Activated gamma-delta T cell treated with anti-CD3 and anti-CD28 coated beads, Interleukin-2, amount 50 U/mL, for 16 hours (primary cell): Measurements from ENCODE around the gene TSC1.
"Not testable (repeated sequence)": the region's sequence is repeated elsewhere in the genome, so short reads cannot be mapped to it uniquely, and the experiment has no call there.

Experiments used
- DNase-seq: peaks from one replicate; pipeline ENCODE4 v3.0.0-alpha.2; 2020; ENCODE audit warnings: low read depth

Gene TSC1

DNA sequence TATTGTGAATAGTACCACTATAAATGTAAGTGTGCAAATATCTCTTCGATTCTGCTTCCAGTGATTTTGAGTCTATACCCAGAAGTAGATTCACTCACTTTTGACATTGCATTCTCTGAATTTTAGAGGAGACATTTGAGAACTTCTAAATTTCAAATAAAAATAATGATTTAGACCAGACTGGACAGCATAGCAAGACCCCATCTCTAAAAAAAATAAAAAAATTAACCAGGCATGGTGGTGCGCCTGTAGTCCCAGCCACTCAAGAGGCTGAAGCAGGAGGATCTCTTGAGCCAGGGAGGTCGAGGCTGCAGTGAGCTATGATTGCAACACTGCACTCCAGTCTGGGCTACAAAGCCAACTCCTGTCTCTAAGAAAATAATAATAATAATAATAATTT, 32.2 kb upstream of the TSC1 start:
- DNase-seq = no peak

DNA sequence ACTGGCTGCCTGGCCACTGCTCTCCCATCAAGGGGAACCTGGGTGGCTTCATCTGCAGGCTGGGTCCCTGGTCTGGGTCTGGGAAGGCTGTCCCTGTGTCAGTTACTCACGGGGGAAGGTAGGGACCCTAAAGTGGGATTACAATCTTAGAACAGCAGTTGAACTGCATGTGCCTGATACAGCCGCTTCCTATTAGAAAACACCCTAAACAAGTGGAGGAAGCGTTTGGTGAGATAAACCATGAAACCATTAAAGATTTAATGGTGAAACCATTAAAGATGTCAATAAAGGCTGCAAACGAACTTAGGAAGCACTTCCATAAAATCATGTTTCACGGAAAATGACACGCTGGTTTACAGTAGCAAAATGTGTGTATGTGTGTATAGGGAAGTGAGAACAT, 31.5 kb upstream of the TSC1 start:
- DNase-seq = no peak

DNA sequence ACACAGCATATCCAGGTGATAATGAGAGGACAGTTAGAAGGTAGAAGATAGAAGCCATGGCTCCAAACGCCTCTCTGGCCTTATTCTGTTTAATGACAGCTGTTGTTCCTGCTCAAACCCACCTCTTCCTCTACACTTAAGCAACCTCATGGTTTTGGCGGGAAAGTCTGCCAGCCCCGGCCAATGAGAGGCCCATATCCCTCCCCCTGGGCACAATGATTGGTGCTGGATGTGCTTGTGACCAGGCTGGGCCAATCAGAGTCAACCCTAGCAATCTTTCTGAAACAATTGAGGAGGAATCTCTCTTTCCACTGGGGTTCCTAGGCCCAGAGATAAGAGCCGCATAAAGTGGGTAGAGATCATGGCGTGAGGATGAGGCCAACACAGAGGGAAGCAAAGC, 29.3 kb upstream of the TSC1 start:
- DNase-seq = no peak

DNA sequence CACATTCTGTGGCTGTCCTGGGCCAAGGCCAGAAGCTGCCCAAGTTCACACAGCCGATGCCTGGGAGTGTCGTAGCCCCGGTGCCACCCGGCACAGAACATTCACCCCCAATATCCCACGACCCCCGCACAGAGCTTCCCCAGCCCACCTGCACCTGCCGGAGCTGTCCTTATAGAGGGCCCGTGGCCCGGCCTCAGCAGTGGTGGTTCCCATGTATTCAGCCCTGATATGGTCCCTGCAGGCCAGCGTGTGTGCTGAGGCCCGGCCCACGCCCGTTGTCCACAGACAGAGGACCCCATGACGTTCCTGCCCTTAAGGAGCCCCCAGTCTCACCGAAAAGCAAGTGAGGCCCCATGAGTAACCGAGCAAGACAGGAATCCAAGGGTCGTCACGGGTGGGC, 28.8 kb upstream of the TSC1 start:
- DNase-seq = no peak

DNA sequence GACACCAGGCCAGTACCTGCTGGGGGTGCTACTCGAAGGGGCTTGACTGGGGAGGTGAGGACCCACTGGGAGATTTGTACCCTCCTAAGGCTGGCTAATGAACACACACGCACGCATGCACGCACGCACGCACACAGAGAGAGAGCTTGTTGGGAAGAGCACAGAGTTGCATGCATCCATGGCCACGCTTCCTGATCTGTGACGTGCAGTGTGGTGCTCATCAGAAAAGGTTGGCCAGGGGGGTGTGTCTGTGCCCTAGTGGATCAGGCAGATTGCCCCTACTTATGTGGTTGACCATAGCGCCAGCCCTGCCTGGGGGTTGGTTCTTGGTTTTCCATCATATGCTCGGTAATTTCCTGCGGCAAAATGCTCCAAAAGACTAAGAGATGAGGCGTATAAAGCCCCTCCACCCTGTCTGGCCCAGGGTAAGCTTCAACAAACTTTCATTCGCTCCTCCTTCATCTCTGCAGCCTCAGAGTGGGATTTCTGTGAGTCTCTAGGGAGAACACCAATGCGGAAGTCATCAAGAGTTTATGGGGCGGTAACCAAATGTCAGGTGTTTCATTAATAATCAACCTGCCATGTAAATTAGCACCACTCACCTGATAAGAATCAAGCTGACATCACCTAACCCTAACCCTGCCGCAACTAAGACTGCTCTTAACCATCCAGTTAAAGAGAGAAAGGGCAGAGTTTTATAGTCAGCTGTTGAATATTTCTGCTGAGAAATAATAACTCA, 26.1 kb upstream of the TSC1 start:
- no peak for DNase-seq

DNA sequence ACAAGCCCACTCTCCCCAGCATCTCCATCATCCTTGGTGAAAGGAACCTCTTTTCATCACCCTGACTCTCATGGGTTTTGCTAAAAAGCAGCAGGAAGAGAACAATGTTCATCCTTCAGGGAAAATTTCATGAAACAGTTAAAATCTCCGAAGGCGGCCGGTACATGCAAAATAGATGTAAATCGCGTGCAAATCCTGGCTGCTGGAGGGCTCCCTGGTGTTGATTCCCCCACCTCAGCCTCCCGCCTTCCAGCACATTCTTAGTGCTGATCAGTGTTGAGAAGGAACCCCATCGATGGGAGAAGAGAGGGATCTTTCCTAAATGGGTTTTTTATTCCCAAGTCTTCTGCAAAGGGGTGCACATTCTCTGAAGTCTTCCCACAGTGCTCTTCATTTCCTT, 25.4 kb upstream of the TSC1 start:
- no peak for DNase-seq

DNA sequence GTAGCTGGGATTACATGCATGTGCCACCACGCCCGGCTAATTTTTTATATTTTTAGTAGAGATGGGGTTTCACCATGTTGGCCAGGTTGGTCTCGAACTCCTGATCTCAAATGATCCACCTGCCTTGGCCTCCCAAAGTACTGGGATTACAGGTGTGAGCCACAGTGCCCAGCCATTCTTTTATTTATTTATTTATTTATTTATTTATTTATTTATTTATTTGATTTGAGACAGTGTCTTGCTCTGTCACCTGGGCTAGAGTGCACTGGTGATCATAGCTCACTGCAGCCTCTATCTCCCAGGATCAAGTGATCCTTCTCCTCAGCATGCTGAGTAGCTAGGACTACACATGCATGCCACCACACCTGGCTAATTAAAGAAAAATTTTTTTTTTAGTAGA, 23.5 kb upstream of the TSC1 start:
- DNase-seq = not testable (repeated sequence)

DNA sequence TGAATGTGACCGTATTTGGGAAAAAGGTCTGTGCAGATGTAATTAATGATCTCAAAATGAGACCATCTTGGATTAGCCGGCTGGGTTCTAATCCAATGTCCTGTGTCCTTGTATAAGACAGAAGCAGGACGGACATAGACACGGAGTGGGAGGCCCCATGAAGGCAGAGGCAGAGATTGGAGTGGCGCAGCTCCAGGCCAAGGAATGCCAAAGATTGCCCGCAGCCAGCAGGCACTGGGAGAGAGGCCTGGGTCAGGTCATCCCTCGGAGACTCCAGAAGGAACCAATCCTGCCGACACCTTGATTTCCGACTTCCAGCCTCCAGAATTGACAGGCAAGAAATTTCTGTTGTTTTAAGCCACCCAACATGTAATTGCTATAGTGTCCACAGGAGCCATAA, 21.1 kb upstream of the TSC1 start:
- no peak for DNase-seq

DNA sequence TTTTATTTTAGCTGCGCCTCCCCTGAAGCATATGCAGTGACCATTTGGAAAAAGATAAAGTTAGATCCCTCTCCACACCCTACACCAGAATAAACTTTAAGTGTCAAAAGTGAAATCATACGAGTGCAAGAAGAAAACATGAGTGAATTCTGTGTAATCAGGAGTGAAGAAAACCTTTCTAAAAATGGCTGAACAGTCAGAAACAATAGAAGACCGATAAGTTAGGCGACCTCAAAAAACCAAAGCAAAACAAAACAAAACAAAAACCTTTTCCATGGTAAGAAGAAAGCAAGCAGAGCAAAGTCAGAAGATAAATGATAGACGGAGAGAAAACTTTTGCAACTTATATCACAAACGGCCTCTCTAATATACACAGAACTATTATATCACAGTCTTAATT, 16.6 kb upstream of the TSC1 start:
- no peak for DNase-seq

DNA sequence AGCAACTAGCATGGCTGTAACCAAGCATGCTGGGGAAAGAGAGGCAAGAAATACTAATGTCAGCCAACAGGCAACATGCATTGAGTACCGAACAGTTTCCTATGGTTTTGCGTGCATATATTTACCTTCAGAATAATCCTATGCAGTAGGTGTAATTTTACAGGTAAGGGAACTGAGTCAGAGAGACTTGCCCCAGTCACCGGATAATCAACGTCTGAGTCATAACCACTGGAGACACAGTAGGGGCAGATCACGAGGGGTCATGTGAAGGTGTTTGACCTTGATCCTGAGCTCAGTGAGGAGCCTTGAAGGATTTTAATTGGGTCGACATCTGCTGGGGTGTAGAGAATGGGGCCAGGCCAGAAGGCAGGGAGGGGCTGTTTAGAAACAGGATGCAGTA, 13.4 kb upstream of the TSC1 start:
- DNase-seq = no peak

DNA sequence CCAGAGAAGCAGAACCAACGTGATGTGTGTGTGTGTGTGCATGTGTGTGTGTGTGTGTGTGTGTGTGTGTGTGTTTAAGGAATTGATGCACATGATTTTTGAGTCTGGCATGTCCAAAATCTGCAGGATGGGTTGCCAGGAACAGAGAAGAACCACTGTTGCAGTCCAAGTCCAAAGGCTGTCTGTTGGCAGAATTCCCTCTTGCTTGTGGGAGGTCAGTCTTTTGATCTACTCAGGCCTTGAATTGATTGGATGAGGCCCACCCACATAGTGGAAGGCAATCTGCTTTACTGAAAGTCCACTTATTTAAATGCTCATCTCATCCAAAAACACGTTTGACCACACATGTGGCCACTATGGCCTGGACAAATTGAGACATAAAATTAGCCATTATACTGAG, 11.4 kb upstream of the TSC1 start:
- no peak for DNase-seq

DNA sequence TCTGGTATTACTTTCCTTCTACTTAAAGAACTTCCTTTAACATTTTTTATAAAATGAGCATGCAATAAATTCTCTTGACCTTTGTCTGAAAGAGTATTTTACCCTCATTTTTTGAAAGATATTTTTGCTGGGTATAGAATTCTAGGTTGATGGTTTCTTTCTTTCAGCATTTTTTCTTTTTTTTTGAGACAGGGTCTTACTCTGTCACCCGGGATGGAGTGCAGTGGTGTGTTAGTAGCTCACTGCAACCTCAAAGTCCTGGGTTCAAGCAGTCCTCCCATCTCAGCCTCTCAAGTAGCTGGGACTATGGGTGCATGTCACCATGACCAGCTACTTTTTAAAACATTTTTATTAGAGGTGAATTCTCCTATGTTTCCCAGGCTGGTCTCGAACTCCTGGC, 10.7 kb upstream of the TSC1 start:
- DNase-seq = no peak

DNA sequence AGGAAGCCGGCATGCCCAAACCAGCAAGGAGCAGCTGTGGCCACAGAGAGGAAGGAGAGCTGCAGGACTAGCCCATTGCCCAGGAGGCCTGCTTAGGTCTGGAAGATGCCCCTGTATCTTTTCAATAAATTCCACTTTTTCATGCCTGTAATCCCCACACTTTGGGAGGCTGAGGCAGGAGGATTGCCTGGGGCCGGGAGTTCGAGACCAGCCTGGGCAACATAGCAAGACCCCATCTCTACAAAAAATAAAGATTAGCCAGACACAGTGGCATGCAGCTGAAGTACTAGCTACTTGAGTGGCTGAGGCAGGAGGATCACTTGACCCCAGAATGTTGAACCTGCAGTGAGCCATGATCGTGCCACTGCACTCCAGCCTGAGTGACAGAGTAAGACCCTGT, 5.3 kb upstream of the TSC1 start:
- DNase-seq = no peak

DNA sequence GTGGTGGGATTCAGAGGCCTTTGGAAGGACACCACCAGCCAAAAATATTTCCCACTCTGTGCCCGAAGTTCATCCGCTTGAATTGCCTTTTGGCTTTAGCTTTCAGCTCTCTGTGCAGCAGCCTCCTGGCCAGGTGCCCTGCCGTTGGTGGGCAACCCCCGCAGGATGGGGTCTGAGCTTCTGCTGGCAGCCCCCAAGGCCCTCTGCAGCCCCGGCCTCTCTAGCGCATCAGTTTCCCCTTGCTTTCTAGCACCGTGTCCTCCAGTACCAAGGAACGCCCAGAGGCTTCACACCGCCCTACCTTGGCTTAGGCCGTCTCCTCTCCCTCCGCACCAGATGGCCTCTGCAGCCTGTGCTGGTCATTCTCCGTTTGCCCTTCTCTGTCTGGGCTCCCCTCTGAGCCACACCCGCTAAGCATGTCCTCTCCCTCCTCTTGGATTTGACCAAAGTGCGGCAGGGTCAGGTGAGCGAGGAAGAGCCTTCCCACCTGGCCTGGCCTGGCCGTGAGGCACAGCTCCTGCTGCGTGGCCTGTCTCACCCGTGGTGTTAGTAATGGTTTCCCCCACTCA, 4.2 kb upstream of the TSC1 start:
- DNase-seq = no peak

DNA sequence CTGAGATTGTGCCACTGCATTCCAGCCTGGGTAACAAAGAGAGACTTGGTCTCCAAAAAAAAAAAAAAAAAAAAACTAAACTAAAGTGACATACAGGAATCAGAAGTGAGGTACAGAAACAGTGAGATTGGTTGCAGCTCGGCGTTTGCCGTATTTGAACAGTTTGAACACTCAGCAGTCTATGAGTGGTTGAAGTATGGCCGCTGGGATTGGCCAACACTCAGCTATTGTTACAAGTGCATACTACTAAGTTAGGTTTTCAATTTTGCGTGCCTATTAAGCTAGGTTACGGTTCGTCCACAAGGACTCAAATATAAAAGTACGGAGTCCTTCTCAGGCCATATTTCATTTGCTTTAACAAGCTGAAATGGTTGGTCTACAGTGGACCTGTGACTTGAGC, 3.3 kb upstream of the TSC1 start:
- DNase-seq = no peak

DNA sequence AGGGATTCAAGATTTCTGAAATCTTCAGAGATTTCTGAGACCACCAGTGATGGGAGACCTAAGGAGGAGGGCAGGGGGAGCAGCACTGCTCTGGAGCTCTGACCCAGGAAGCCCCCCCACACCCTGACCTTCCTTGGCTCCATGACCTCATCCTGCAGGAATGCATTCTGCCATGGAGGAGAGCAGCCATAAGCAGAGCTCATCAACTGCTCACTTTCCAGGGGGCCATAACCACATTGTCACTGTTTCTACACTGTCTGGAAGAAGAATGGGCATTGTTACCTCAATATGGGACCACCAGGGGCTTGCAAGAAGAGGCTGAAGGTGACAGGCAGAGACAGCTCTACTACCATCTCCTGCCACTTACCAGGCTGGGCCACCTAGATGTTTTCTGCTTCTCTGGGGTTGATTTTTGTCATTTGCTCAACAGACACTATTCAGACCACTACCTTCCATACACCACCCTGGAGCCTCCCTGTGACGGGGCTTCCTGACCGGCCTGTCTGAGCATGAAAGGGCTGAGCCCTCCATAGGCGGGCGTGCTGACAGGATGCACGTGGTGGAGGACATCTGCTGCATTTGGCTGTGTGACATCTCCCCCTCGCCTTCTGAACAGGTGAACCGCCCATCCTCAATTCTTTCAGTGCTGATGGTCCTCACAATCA, 2.3 kb upstream of the TSC1 start:
- no peak for DNase-seq

DNA sequence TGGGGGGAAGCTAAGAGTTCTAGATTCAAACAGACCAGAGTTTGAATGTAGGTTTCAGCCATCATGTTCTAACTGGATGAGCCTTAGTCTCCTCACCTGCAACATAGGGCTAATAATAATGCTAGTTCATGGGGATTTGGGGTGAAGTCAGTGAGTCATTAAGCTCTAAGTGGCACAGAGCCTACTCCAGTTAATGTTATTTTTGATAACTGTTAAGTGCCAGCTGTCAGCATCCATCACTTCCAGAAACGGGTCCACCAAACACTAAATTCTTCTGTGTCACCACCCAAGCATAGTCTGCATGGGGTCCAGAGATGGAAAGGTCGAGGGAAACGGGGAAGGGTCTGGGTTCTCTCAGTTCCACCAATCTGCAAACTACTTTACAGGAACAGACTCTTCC, 1.8 kb upstream of the TSC1 start:
- DNase-seq = no peak

DNA sequence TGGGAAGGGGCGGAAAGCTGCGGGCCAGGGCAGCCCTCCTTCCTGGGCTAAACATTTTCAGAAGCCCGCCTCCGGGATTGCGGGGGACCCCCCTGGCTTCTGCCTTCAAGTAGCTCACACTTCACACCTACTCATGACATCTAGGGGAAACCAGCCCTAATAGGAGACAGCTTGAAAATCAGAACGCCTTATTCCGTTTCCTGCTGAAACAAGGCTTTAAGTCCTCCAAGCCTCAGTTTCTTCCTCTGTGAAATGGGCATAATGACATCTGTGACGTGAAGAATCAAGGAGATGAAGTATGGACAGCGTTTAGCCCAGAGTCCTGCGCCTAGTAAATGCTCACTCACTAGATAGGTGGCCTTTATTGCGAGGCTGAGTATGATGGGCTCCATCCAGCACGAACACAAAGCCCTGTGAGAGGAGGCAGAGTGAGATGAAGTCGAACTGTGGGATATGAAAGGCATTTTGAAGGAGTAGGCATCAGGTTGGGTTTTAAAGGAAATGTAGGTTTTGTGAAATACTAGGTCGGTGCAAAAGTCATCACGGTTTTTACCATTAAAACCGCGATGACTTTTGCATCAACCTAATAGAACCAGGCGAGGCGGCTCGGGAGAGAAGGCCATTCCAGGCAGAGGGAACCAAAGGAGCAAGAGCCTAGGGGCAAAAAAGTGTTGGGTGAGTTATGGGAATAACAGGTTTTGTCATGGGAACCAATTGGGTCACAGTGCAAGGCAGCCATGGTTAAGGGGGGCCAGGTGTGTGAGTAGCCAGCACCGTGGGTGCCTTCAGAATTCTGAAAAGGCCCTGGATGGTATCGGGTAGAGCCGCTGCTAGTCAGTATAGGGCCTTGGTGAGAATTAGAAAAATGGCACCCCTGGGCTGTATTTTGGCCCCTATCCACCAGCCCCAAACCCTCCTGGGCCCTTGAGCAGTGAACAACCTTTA, 1.0 kb upstream of the TSC1 start:
- DNase-seq = no peak

DNA sequence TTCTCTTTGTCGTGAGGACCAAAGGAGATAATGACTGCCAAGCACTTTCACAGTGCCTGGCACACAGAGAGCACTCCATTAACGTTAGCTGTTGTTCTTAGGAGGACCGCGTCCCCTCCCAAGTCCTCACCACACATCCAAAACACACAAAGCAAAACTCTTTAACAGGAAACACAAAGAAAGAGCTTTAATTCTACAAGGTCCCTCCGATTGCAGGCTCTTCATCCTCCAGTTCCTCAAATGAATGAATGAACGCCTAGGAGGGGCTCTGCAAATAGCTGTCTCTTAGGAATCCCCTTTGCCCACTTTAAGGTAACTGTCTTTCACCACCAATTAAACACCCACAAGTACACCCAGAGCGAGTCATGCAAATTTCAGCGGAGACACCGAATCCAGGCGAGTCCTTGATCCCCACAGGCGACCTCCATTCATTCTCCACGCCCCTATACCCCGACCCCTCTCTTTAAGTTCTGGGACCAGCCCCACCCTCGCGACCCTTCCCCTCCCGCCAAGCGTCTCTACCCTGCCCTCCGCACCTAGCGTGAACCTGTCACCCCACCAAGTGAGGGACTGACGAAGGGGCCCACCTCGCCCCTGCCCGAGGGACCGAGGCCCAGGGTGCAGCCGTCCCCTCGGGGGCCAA, 644 bp downstream of the TSC1 start:
- DNase-seq = no peak

DNA sequence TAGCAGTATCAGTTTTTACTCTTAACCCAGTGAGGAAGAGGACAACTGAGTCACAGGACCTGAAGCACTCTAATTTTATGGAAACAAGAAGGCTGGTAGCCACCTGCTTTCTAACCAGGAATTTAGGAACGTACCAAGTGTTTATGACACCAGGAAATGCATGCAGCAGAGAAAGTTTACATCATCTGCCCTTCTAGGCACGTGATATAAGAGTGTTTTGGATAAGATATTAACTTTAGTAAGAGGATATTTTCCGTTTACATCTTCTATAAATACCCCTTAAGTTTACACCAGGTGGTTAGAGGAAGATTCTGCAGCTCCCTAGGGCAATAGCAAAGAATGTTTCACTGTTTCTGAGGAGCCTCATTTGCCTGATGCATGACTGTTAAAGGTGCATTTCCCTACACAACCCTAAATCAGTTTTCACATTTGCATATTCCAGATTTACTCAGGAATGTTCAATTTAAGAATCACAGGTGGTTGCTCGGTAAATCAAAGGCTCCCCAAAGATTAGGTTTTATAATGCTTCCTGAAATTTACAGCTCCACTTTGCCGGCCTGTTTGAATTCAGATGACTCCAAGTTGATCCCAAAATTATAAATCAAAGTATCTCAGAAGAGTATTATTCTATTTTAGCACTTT, 1.8 kb downstream of the TSC1 start:
- DNase-seq = no peak

DNA sequence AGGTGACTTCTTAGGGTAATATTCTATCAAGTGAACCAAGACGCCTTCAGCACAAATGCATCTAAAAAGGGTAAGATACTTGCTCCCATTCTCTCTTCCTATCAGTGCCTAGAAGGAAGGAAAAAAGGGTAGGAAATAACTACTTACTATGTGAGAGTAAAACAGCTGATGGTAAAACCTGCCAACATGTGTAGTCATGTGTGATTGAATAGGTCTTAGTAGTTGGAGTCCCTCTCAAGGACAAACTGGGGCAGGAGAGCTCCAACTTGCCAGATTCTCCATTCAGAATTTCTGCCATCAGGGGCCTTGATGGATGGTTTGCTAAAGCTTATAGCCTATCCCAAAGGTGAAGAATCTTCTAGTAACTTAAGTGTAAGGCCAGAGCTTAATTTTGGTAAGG, 5.2 kb downstream of the TSC1 start:
- DNase-seq = no peak

DNA sequence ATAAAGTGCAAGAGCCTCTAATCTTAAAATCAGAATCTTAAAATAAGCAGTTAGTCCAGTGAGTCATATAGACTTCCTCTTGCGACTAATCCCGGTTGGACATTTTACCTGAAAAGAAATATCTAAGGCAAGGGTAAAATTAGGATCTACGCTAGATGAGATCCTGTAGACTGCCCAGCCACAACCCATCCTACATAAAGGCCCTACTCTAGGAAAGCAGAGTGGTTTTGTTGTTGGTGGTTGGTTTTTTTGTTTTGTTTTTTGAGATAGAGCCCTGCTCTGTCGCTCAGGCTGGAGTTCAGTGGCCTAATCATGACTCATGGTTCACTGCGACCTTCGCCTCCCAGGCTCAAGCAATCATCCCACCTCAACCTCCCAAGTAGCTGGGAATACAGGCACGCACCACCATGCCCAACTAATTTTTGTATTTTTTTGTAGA, 6.9 kb downstream of the TSC1 start:
- no peak for DNase-seq
